ENCODE results near the gene NHSL2.

DNA sequence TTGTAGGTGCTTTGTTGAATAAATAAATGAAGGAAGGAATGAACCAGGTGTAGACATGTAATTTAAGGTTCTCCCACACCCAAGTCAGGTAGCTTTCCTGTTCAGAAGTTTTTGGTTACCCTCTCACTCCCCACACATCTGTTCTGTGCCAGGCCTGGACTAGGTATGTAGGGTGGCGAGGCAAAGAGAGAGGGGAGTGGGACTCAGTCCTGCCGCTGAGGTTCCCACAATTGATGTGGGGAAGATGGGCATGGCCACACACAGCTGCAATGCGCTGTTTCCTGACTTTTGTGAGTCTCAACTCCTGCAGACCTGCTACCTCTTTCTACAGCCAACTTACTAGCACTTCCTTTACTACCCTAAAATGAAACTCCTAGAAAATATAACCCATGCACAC, 132.2 kb downstream of the NHSL2 start:
- TF ChIP-seq, protein P1, sequence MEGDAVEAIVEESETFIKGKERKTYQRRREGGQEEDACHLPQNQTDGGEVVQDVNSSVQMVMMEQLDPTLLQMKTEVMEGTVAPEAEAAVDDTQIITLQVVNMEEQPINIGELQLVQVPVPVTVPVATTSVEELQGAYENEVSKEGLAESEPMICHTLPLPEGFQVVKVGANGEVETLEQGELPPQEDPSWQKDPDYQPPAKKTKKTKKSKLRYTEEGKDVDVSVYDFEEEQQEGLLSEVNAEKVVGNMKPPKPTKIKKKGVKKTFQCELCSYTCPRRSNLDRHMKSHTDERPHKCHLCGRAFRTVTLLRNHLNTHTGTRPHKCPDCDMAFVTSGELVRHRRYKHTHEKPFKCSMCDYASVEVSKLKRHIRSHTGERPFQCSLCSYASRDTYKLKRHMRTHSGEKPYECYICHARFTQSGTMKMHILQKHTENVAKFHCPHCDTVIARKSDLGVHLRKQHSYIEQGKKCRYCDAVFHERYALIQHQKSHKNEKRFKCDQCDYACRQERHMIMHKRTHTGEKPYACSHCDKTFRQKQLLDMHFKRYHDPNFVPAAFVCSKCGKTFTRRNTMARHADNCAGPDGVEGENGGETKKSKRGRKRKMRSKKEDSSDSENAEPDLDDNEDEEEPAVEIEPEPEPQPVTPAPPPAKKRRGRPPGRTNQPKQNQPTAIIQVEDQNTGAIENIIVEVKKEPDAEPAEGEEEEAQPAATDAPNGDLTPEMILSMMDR (IDR thresholded peaks at IDR 0.05) = no peak
- TF ChIP-seq ZFX (IDR thresholded peaks at IDR 0.05; ENCODE audit: borderline replicate concordance) = no peak

All from 22Rv1 (cell line).